NAMALWA (cell line): ENCODE results near the gene CCN6.
A peak's percentile ranks its signal among the peaks of the same experiment; 100 is the strongest.
"Not testable (repeated sequence)": the region's sequence is repeated elsewhere in the genome, so short reads cannot be mapped to it uniquely, and the experiment has no call there.

Experiments used
- DNase-seq: peaks from one replicate; pipeline ENCODE4 v3.0.0-alpha.2; 2015; ENCODE audit warnings: low spot score

The CCN6 gene

GRCh38 chr6:112051251-112051740 lies 2.6 kb upstream of the CCN6 start:
- DNase-seq, result not testable (repeated sequence)

- DNase-seq, result no peak
Observed at GRCh38 chr6:112054555-112055190, 769 bp downstream of the CCN6 start.

GRCh38 chr6:112058243-112059032 lies 4.5 kb downstream of the CCN6 start:
- DNase-seq, result no peak

GRCh38 chr6:112061605-112062004 lies 7.7 kb downstream of the CCN6 start:
- DNase-seq, result no peak

- DNase-seq, result no peak
Observed at GRCh38 chr6:112062966-112063365, 9.1 kb downstream of the CCN6 start.

DNA sequence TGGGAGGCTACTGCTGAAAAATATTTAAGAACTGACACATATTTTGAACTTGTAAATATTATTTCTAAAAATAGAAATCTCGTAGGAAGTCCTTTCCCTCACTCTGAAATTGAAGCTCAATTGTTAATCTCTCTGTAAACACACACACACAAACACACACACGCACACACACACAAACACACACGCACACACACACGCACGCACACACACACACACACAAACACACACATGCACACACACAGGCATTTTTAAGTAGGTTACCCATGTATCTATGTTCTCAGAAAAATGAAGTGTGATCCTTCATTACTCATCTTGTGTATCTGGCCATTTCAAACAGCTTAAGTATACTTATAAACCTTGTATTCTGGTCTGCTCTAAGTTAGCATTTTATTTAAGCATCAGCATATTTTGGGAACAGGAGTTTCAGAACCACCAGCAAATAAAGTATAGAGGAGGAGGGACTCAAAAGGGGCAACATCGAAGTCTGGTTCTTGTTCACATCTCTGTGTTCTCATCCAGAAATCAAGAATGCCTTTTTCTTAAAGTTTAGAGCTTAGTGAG lies 11.6 kb downstream of the CCN6 start:
- DNase-seq, result no peak

DNA sequence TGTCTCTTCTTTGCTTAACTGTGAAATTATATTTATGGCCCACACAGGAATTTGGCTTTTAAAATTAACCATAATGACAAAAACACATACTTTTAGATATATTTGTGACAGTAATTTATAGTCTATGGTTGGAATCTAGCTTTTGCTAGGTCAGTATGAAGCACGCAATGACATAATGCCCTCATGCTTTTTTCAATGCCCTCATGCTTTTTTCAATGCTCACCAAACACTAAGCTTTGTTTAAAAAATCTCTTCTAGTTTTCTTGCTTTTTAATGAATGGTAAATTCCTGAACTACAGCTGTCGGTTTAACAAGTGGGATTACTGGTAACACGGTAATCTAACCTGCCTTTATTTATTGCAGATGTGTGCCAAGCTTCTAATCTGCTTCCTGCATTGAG lies 12.7 kb downstream of the CCN6 start:
- DNase-seq, result no peak

DNA sequence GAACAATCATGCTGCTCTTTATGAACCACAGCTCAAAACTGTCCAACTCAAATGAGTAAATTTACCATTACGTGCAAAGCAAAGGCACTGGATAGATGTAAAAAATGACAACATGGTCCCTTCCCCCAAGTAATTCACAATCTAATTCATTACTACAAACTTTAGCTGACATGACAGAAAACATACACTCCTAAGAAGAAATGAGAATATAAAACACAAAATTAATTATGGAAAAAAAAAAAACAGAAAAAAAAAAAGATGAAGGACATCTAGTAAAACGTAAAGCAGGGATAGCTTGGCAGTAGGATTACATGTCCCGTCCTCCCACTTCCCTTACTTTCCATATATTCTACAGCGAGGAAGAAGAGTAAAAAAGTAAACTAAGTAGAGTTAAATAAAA lies 27.7 kb downstream of the CCN6 start:
- DNase-seq, result no peak

DNA sequence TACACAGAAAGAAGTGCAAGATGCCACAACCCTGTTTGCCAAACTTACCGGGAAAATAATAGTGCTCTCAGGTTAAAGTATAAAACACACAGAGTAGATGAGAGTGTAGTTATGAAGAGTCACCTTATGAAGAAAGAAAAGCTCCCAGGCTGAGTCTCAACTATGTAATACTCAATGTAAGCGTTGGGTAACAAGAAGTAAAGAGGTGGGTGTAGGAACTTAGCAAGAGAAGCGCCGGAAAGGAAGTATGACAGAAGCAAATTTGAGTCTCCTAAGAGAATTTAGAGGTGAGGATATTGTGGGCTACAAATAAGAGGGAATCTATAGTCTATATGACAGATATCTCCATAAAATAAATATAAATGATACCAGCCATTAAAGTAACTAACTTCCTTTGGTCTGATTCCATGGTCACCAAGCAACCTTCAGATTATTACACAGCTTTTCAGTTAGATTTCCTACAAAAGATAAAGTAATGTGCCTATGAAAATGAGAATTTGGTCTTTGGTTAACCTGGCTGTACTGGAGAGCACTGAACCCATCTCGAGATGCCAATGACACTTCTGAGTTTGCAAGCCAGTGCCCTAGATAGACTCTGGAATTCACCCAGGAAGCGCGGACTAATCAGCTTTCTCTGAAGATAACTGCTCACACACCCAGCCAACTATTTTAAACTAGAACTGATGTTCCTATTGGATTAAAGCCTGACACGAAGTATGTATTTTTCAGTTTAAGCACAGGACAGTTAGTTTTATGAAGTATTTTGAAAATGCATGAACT lies 31.6 kb downstream of the CCN6 start:
- DNase-seq, result no peak

DNA sequence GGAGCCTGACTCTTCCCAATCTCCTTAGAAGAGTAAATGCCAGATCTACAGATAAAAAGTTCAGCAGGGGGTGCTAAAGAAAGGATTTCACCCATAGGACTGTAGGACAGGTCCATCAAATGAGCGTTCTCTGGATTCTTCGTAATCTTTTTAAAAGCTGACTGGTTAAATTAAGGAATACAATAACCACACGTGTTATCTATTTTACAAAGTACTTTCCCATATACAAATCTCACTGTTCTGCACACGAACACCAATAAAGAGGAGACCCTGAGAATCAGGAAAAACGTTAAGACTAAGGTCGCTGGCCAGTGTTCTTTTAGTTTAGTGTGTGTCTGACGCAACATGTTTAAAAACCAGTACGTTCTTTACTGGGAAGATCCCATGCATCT lies 32.8 kb downstream of the CCN6 start:
- DNase-seq, result peak; percentile 75

- DNase-seq, result peak; percentile 98
Observed at GRCh38 chr6:112087136-112087911, 33.4 kb downstream of the CCN6 start, which contains the start of the genes FAM229B and TUBE1. TSS of gene FAM229B (plus strand) at chr6:112087591. CDS start at chr6:112099284, 11,693 bp downstream. TSS of gene TUBE1 (minus strand) at chr6:112087482. CDS start at chr6:112087434, 48 bp downstream.

DNA sequence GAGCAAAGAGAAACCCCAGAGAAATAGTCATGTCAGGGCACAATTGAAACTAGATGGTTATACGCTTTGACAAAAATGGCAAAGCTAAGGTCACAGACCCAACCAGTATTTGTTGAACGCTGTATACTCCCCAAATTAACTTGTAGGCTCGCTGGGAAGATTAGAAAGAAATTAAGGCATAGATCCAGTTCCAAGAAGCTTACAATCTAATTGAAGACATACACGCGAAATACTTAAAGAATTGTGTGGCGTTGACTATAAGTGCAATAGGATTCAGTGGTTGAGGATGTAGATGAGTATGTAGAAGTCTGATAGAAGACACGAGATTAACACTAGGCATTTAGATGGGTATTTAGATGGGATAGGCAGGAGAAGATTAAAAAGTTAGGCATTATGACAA lies 34.0 kb downstream of the CCN6 start:
- DNase-seq, result no peak

GRCh38 chr6:112096901-112097300 lies 43.0 kb downstream of the CCN6 start:
- no peak for DNase-seq

DNA sequence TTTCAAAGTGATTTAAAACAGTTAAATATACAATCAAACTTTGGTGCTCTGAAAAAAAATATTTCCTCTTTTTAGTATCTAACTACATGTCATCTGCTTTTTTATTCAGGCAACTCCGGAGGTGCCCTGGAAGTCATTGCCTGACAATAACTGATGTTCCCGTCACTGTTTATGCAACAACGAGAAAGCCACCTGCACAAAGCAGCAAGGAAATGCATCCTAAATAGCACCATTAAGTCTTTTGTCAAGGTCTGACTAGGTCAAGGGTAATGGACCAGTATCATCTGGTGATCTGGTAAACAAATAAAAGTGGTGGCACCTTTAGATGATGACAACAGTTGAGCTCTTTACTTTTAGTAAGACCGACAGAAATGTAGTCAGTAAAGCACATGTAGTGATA lies 46.7 kb downstream of the CCN6 start:
- no peak for DNase-seq

DNA sequence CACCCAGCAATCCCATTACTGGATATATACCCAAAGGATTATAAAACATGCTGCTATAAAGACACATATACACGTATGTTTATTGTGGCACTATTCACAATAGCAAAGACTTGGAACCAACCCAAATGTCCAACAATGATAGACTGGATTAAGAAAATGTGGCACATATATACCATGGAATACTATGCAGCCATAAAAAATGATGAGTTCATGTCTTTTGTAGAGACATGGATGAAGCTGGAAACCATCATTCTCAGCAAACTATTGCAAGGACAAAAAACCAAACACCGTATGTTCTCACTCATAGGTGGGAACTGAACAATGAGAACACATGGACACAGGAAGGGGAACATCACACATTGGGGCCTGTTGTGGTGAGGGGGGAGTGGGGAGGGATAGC lies 52.1 kb downstream of the CCN6 start:
- not testable (repeated sequence) for DNase-seq

GRCh38 chr6:112106562-112106961 lies 52.7 kb downstream of the CCN6 start:
- no peak for DNase-seq

- DNase-seq, result no peak
Observed at GRCh38 chr6:112109262-112109661, 55.4 kb downstream of the CCN6 start.

GRCh38 chr6:112113431-112113830 lies 59.5 kb downstream of the CCN6 start:
- no peak for DNase-seq

GRCh38 chr6:112113918-112114317 lies 60.0 kb downstream of the CCN6 start:
- DNase-seq, result no peak

DNA sequence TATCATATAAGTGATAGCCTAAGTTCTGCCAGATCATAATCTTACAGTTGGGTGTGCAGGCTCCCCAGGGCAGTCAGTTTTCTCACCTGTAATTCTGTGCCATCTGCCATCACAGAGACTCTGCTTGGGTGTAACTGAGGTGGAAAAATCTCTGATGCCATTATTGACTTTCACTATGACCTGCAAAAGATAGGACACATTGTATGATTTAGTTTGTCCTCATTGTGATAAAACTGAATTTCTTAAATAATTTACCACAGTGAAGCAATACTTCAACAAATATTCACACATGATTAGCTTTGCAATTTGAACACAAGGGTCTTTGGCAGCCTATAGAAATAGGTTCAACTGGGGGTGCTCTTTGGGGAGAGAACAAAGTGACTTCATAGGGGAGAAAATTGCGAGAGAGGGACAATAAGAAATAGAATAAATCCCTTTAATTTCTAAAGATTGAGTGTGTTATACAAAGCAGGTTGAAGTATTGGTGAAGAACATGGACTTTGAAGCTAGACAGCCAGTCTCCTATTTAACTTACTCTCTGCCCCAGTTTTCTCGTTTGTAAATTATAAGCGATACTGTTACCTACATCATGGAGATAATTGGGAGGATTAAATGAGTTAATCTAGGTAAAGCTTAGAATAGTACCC lies 60.8 kb downstream of the CCN6 start:
- DNase-seq, result no peak

DNA sequence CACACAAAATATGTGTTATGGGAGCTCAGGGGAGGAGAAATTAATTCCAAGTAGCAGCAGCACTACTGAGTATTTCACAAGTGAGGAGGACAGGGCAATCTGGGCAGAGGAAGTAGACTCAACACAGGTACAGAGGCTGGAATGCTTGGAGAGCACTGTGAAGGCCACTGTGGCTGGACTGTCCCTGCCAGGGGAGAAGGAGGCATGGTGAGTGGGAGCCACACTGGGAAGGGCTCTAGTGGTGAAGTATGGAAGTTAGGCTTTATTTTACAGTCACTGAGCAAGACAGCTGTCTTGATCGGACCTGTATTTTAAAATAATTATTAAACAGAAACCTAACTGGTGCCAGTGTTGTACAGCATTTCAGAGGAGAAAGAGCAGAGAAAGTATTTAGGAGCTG lies 62.3 kb downstream of the CCN6 start:
- DNase-seq, result no peak
